WTC11 (cell line): ENCODE data around the gene SLC25A17. TPM values are rescaled to one million over a fixed set of nuclear protein-coding genes. Genes with fewer than 3 reads are reported as not detected.

ENCODE experiments used
- ATAC-seq: fragments of 200-7000 bp; cut with Tn5 transposase; 2 replicates; pipeline ENCODE4 v1.10.0; 2021; ENCODE audit warnings: mild to moderate bottlenecking, moderate library complexity
- CTCF ChIA-PET: fragments of 300-600 bp; sonication (Branson Sonifier 250); formaldehyde crosslinking; loops from one replicate; lab custom pipeline; 2021; ENCODE audit warnings: antibody characterized with exemption; lab: Charles Lee
- POLR2A ChIA-PET: fragments of 350-600 bp; sonication (Branson Sonifier 250); formaldehyde crosslinking; loops from one replicate; lab custom pipeline; 2021; ENCODE audit warnings: antibody characterized with exemption; lab: Charles Lee
- DNase-seq: peaks from one replicate; pipeline ENCODE4 v3.0.0; 2021; ENCODE audit warnings: low spot score
- H3K27ac Mint-ChIP-seq: 2 replicates; pipeline ENCODE4 v1.8.0; 2021; ENCODE audit warnings: mixed read lengths
- H3K27me3 Mint-ChIP-seq: 2 replicates; pipeline ENCODE4 v1.8.0; 2021; ENCODE audit warnings: low read depth, mild to moderate bottlenecking, moderate library complexity, mixed read lengths
- H3K36me3 Mint-ChIP-seq: 2 replicates; pipeline ENCODE4 v1.8.0; 2021; ENCODE audit warnings: mixed read lengths
- H3K4me1 Mint-ChIP-seq: 2 replicates; pipeline ENCODE4 v1.8.0; 2022; ENCODE audit warnings: mixed read lengths
- H3K4me3 Mint-ChIP-seq: 2 replicates; pipeline ENCODE4 v1.8.0; 2021; ENCODE audit warnings: mild to moderate bottlenecking, moderate library complexity, mixed read lengths
- H3K9me3 Mint-ChIP-seq: 2 replicates; pipeline ENCODE4 v1.8.0; 2021; ENCODE audit warnings: mixed read lengths
- AR ChIP-seq: fragments of 250-450 bp; sonication (Bioruptor Pico); IDR thresholded peaks from 2 replicates; pipeline ENCODE4 v1.9.0; 2021; ENCODE audit warnings: mild to moderate bottlenecking
- ATF2 ChIP-seq: sonication (generic); formaldehyde crosslinking; IDR thresholded peaks from 2 replicates; pipeline ENCODE4 v1.8.1; 2022; ENCODE audit warnings: low read depth, missing genetic modification reagents, borderline replicate concordance
- ATF3 ChIP-seq: sonication (generic); formaldehyde crosslinking; conservative IDR thresholded peaks from 2 replicates; pipeline ENCODE4 v1.8.1; 2022; ENCODE audit warnings: mild to moderate bottlenecking, missing genetic modification reagents
- CDX4 ChIP-seq: fragments of 250-450 bp; sonication (Bioruptor Pico); IDR thresholded peaks from 2 replicates; pipeline ENCODE4 v1.9.0; 2021; ENCODE audit warnings: moderate library complexity, mild to moderate bottlenecking, inconsistent platforms, borderline replicate concordance
- ELF4 ChIP-seq: sonication (generic); formaldehyde crosslinking; IDR thresholded peaks from 2 replicates; pipeline ENCODE4 v1.8.1; 2022; ENCODE audit warnings: low read depth, mild to moderate bottlenecking, moderate library complexity, missing genetic modification reagents
- FOXK1 ChIP-seq: sonication (generic); formaldehyde crosslinking; IDR thresholded peaks from 2 replicates; pipeline ENCODE4 v1.8.0; 2022; ENCODE audit warnings: mild to moderate bottlenecking, moderate library complexity, missing genetic modification reagents
- GRHL2 ChIP-seq: fragments of 250-450 bp; sonication (Bioruptor Pico); IDR thresholded peaks from 2 replicates; pipeline ENCODE4 v1.8.0; 2022; ENCODE audit warnings: mild to moderate bottlenecking, moderate library complexity; ENCODE audit not compliant: insufficient replicate concordance, severe bottlenecking
- MLX ChIP-seq: sonication (generic); formaldehyde crosslinking; IDR thresholded peaks from 2 replicates; pipeline ENCODE4 v1.8.1; 2023; ENCODE audit warnings: mild to moderate bottlenecking, missing genetic modification reagents, moderate library complexity
- PRDM15 ChIP-seq: sonication (generic); formaldehyde crosslinking; IDR thresholded peaks from 2 replicates; pipeline ENCODE4 v1.8.0; 2022; ENCODE audit warnings: missing genetic modification reagents
- PREB ChIP-seq: sonication (generic); formaldehyde crosslinking; IDR thresholded peaks from 2 replicates; pipeline ENCODE4 v1.8.1; 2022; ENCODE audit warnings: mild to moderate bottlenecking, missing genetic modification reagents, moderate library complexity, borderline replicate concordance
- RELA ChIP-seq: sonication (generic); formaldehyde crosslinking; IDR thresholded peaks from 2 replicates; pipeline ENCODE4 v1.8.1; 2022; ENCODE audit warnings: missing genetic modification reagents, mild to moderate bottlenecking, borderline replicate concordance
- STAT6 ChIP-seq: sonication (generic); formaldehyde crosslinking; conservative IDR thresholded peaks from 2 replicates; pipeline ENCODE4 v1.8.1; 2023; ENCODE audit warnings: mild to moderate bottlenecking, low read depth, missing genetic modification reagents, moderate library complexity
- TP53 ChIP-seq: sonication (generic); formaldehyde crosslinking; IDR thresholded peaks from 2 replicates; pipeline ENCODE4 v1.8.1; 2023; ENCODE audit warnings: mild to moderate bottlenecking, missing genetic modification reagents
- ZMAT4 ChIP-seq: fragments of 250-450 bp; sonication (Bioruptor Pico); IDR thresholded peaks from 2 replicates; pipeline ENCODE4 v1.9.0; 2021; ENCODE audit warnings: mild to moderate bottlenecking
- ZNF425 ChIP-seq: fragments of 250-450 bp; sonication (Bioruptor Pico); conservative IDR thresholded peaks from 2 replicates; pipeline ENCODE4 v1.9.0; 2021; ENCODE audit warnings: mild to moderate bottlenecking
- ZNF671 ChIP-seq: fragments of 250-450 bp; sonication (Bioruptor Pico); IDR thresholded peaks from 2 replicates; pipeline ENCODE4 v1.8.0; 2021; ENCODE audit warnings: mild to moderate bottlenecking
- total RNA-seq: library from RNA; stranded (reverse); gene quantifications from 3 replicates; pipeline ENCODE4 v1.2.3, GENCODE V29; 2021

Gene SLC25A17
- total RNA-seq, 1 experiment from 2014 or later, result 29.6 TPM

- ChIA-PET CTCF (interaction anchor here (1.3 to 1.4 kb wide), 2 partner anchors 32 to 56 kb away, joined by 5 to 7 read pairs; no protein-coding TSS in a partner anchor), POLR2A (no interaction called here)
- Mint-ChIP-seq H3K36me3 (peaks cover 7% of the 10 kb centered on the region), H3K27ac (no peak overlapping the region), H3K4me3 (no peak overlapping the region), H3K4me1 (peaks cover 11% of the 10 kb centered on the region)
- DNase-seq (no peak), ATAC-seq (no peak)
- TF ChIP-seq GRHL2, result no peak
- TF ChIP-seq CDX4, result no peak
- TF ChIP-seq, all 79 proteins: peak for 0
- Mint-ChIP-seq H3K9me3 (no peaks in the 10 kb centered on the region), H3K27me3 (no peaks in the 10 kb centered on the region)
These were observed 48.0 kb upstream of the SLC25A17 start for GRCh38 chr22:40867109-40867508.

GRCh38 chr22:40862537-40862936, 43.4 kb upstream of the SLC25A17 start:
- Mint-ChIP-seq H3K4me1 (peaks cover 17% of the 10 kb centered on the region), H3K27me3 (no peaks in the 10 kb centered on the region), H3K27ac (no peak overlapping the region), H3K36me3 (peaks cover 6% of the 10 kb centered on the region), H3K9me3 (no peaks in the 10 kb centered on the region), H3K4me3 (no peak overlapping the region)
- ChIA-PET POLR2A (interaction anchor here (0.6 kb wide), 1 partner anchor 67 kb away, joined by 3 read pairs; no protein-coding TSS in a partner anchor), CTCF (no interaction called here)
- DNase-seq, result no peak
- ATAC-seq, result no peak
- TF ChIP-seq ZMAT4 (CRISPR knock-in tag), result no peak
- TF ChIP-seq ATF3, result no peak
- TF ChIP-seq PREB, result no peak
- TF ChIP-seq RELA (CRISPR knock-in tag), result no peak
- no peak for TF ChIP-seq ZNF425 (CRISPR knock-in tag)
- no peak for TF ChIP-seq AR (CRISPR knock-in tag)
- no peak for TF ChIP-seq ELF4
- TF ChIP-seq MLX, result no peak
- no peak for TF ChIP-seq STAT6 (CRISPR knock-in tag)
- no peak for TF ChIP-seq ATF2
- TF ChIP-seq ZNF671, result no peak
- TF ChIP-seq TP53 (CRISPR knock-in tag), result no peak
- no peak for TF ChIP-seq PRDM15 (CRISPR knock-in tag)
- no peak for TF ChIP-seq FOXK1 (CRISPR knock-in tag)
